Kidney epithelial cell (primary cell): ENCODE data around the gene CCBE1. TPM values are rescaled to one million over a fixed set of nuclear protein-coding genes. Genes with fewer than 3 reads are reported as not detected.

Source experiments
- DNase-seq: peaks from one replicate; pipeline ENCODE4 v3.0.0-alpha.2; 2010; ENCODE audit warnings: low read depth
- H3K27me3 ChIP-seq: 2 replicates; pipeline ENCODE4 v1.6.0; 2011; ENCODE audit warnings: low read length; ENCODE audit not compliant: control insufficient read depth, insufficient read depth
- H3K36me3 ChIP-seq: 2 replicates; pipeline ENCODE4 v1.5.1; 2011; ENCODE audit warnings: low read length; ENCODE audit not compliant: control insufficient read depth, insufficient read depth
- H3K4me3 ChIP-seq: 2 replicates; pipeline ENCODE4 v1.5.1; 2011; ENCODE audit warnings: low read depth, mild to moderate bottlenecking, control low read depth, low read length
- CTCF ChIP-seq: IDR thresholded peaks from 2 replicates; pipeline ENCODE4 v1.5.1; 2011; ENCODE audit warnings: mild to moderate bottlenecking, moderate library complexity, low read length, control low read depth, inconsistent platforms; ENCODE audit not compliant: insufficient read depth, poor library complexity, severe bottlenecking
- total RNA-seq: library from RNA; depleted of rRNA; stranded (reverse); fragments of >200 nt; gene quantifications from 2 replicates; pipeline ENCODE4 v1.2.3, GENCODE V29; 2015

CCBE1 gene
- total RNA-seq, 1 donor from 2014 or later, result 1.2 TPM

GRCh38 chr18:59539108-59539507 is 158.1 kb downstream of the CCBE1 start:
- TF ChIP-seq CTCF, result no peak
- no peak for DNase-seq
- Histone ChIP-seq H3K4me3 (no peak overlapping the region), H3K36me3 (no peaks in the 10 kb centered on the region), H3K27me3 (no peaks in the 10 kb centered on the region)

GRCh38 chr18:59537579-59537978 is 159.6 kb downstream of the CCBE1 start:
- no peak overlapping the region for H3K4me3 ChIP-seq
- no peaks in the 10 kb centered on the region for H3K36me3 ChIP-seq
- no peaks in the 10 kb centered on the region for H3K27me3 ChIP-seq
- no peak for TF ChIP-seq CTCF
- no peak for DNase-seq

GRCh38 chr18:59536166-59536565 is 161.1 kb downstream of the CCBE1 start:
- no peak for TF ChIP-seq CTCF
- H3K27me3 ChIP-seq, result no peaks in the 10 kb centered on the region
- DNase-seq, result no peak
- H3K4me3 ChIP-seq, result no peak overlapping the region
- no peaks in the 10 kb centered on the region for H3K36me3 ChIP-seq

- DNase-seq, result no peak
- Histone ChIP-seq H3K27me3 (no peaks in the 10 kb centered on the region), H3K36me3 (no peaks in the 10 kb centered on the region), H3K4me3 (no peak overlapping the region)
- TF ChIP-seq CTCF, result no peak
Observed at GRCh38 chr18:59535055-59535454, 162.2 kb downstream of the CCBE1 start.

- no peaks in the 10 kb centered on the region for H3K27me3 ChIP-seq
- H3K4me3 ChIP-seq, result no peak overlapping the region
- DNase-seq, result no peak
- TF ChIP-seq CTCF, result no peak
- H3K36me3 ChIP-seq, result no peaks in the 10 kb centered on the region
Observed at GRCh38 chr18:59528866-59529265, 168.4 kb downstream of the CCBE1 start.

GRCh38 chr18:59520562-59521355 is 176.5 kb downstream of the CCBE1 start:
- TF ChIP-seq CTCF, result no peak
- DNase-seq, result no peak

More at GRCh38 chr18:59520562-59521355, 176.5 kb downstream of the CCBE1 start:
- Histone ChIP-seq H3K4me3 (no peak overlapping the region), H3K27me3 (no peaks in the 10 kb centered on the region), H3K36me3 (no peaks in the 10 kb centered on the region)
